Glutamatergic neuron (in vitro differentiated cells): ENCODE results near the gene HECTD4. TPM values are rescaled to one million over a fixed set of nuclear protein-coding genes. Genes with fewer than 3 reads are reported as not detected.

Experiments
- DNase-seq: peaks from one replicate; pipeline ENCODE4 v3.0.0; 2022
- H3K27ac Mint-ChIP-seq: one replicate; pipeline ENCODE4 v1.8.0; 2020; ENCODE audit warnings: mild to moderate bottlenecking, mixed read lengths, inconsistent platforms; ENCODE audit not compliant: unreplicated experiment
- H3K27me3 Mint-ChIP-seq: one replicate; pipeline ENCODE4 v1.8.0; 2020; ENCODE audit warnings: mild to moderate bottlenecking, moderate library complexity, mixed read lengths, inconsistent platforms; ENCODE audit not compliant: unreplicated experiment
- H3K36me3 Mint-ChIP-seq: one replicate; pipeline ENCODE4 v1.8.0; 2020; ENCODE audit warnings: mild to moderate bottlenecking, mixed read lengths, inconsistent platforms; ENCODE audit not compliant: unreplicated experiment
- H3K4me1 Mint-ChIP-seq: one replicate; pipeline ENCODE4 v1.8.0; 2020; ENCODE audit warnings: mild to moderate bottlenecking, low read depth, mixed read lengths, inconsistent platforms; ENCODE audit not compliant: unreplicated experiment
- H3K4me3 Mint-ChIP-seq: one replicate; pipeline ENCODE4 v1.8.0; 2020; ENCODE audit warnings: mild to moderate bottlenecking, mixed read lengths, inconsistent platforms; ENCODE audit not compliant: unreplicated experiment
- H3K9me3 Mint-ChIP-seq: one replicate; pipeline ENCODE4 v1.8.0; 2020; ENCODE audit warnings: mild to moderate bottlenecking, moderate library complexity, mixed read lengths, inconsistent platforms; ENCODE audit not compliant: unreplicated experiment
- CTCF ChIP-seq: fragments of 200-600 bp; sonication (generic); IDR thresholded peaks from one replicate; pipeline ENCODE4 v1.5.0; 2021; ENCODE audit not compliant: partially characterized antibody, unreplicated experiment
- total RNA-seq: library from RNA; stranded (reverse); fragmentation: NEBNext Ultra II Directional; extraction: Animal tissue kit (Norgen Biotek cat#: 25700); gene quantifications from one replicate; pipeline ENCODE4 v1.2.1, GENCODE V29; 2021; ENCODE audit not compliant: unreplicated experiment

HECTD4 gene
- total RNA-seq, 1 donor from 2014 or later: 261 TPM

DNA sequence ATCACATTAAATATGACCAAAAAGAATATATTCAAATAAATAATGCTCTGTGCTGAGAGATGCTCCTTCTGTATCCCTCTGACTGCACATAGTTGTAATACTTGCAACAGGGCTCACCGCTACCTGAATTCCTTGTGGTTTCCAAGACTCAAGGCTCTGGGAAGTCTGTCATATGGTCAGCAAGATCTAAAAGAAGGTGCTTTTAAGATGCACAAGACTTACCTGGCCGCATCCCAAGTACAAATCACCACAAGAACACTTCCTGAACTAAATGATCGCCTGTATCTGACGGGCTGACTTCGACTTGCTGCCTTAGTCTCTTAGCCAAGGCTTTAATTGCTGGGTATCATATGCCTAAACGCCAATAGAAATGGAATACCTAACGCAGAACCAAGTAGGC, 67.2 kb downstream of the HECTD4 start:
- Mint-ChIP-seq H3K36me3 (no peaks in the 10 kb centered on the region), H3K27ac (no peak overlapping the region), H3K27me3 (peaks cover 3% of the 10 kb centered on the region), H3K9me3 (peaks cover 1% of the 10 kb centered on the region), H3K4me3 (no peak overlapping the region), H3K4me1 (peaks cover 3% of the 10 kb centered on the region)
- TF ChIP-seq CTCF: no peak
- no peak for DNase-seq

GRCh38 chr12:112309797-112310196, 72.4 kb downstream of the HECTD4 start:
- Mint-ChIP-seq H3K27ac (no peak overlapping the region), H3K27me3 (peaks cover 4% of the 10 kb centered on the region), H3K9me3 (peaks cover 1% of the 10 kb centered on the region), H3K36me3 (peaks cover 6% of the 10 kb centered on the region), H3K4me1 (peaks cover 2% of the 10 kb centered on the region), H3K4me3 (no peak overlapping the region)
- TF ChIP-seq CTCF: no peak
- no peak for DNase-seq

DNA sequence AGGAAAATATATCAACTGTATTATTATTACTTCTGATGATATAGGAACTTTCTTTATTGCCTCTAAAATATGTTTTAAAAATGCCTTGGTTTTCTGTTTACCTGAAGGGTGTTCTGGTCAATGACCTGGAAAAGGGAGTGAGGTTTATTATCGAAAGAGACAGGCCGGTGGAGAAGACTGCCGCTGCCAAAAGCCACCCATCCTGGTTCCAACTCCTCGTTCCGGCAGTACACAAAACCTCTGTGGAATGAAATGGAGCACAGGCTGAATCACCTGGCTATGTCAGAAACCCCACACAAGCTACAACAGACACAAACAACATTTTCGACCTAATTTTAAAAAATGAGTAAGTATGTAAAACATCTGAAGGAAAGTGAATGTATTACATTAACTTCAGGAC, 73.6 kb downstream of the HECTD4 start:
- H3K27me3 Mint-ChIP-seq: peaks cover 4% of the 10 kb centered on the region
- peaks cover 6% of the 10 kb centered on the region for H3K36me3 Mint-ChIP-seq
- H3K4me3 Mint-ChIP-seq: no peak overlapping the region
- peaks cover 1% of the 10 kb centered on the region for H3K9me3 Mint-ChIP-seq
- no peak for DNase-seq
- H3K27ac Mint-ChIP-seq: no peak overlapping the region
- TF ChIP-seq CTCF: no peak
- peaks cover 4% of the 10 kb centered on the region for H3K4me1 Mint-ChIP-seq

DNA sequence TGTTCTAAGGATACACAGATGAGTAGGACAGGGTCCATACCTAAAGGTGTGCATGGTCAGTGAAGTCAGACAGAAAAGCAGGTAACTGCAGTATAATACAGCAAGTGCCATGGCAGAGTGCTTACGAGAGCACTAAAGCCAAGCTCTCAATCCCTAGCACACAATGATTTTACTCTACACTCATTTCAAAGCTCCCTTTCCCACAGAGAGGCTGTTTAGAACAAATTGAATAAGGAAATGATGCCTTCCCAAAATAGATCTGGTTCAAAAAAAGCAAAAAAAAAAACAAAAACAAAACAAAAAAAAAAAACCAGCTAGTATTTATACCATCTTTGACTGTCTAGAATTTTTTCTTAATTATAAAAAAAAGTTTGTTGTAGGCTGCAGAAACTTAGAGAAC, 74.1 kb downstream of the HECTD4 start:
- no peak for TF ChIP-seq CTCF
- Mint-ChIP-seq H3K4me1 (peaks cover 4% of the 10 kb centered on the region), H3K27ac (no peak overlapping the region), H3K27me3 (peaks cover 4% of the 10 kb centered on the region), H3K36me3 (peaks cover 6% of the 10 kb centered on the region), H3K4me3 (no peak overlapping the region), H3K9me3 (peaks cover under 1% of the 10 kb centered on the region)
- no peak for DNase-seq

GRCh38 chr12:112307317-112308011, 74.8 kb downstream of the HECTD4 start:
- H3K4me3 Mint-ChIP-seq: no peak overlapping the region
- no peak overlapping the region for H3K27ac Mint-ChIP-seq
- DNase-seq: no peak
- no peak for TF ChIP-seq CTCF
- peaks cover 6% of the 10 kb centered on the region for H3K36me3 Mint-ChIP-seq
- peaks cover 4% of the 10 kb centered on the region for H3K4me1 Mint-ChIP-seq
- H3K9me3 Mint-ChIP-seq: no peaks in the 10 kb centered on the region
- peaks cover 4% of the 10 kb centered on the region for H3K27me3 Mint-ChIP-seq
